ACHN (cell line): ENCODE data around the gene ATP7A.
"Not testable (repeated sequence)": the region's sequence is repeated elsewhere in the genome, so short reads cannot be mapped to it uniquely, and the experiment has no call there.

ENCODE experiments used
- DNase-seq: peaks from one replicate; pipeline ENCODE4 v3.0.0-alpha.2; 2015
- in situ Hi-C: cut with HindIII; loops from 2 replicates; pipeline ENCODE4 v1.10.0; 2017; ENCODE audit warnings: low sequenced_read_pairs, low pct_ligation_motif_present, low pct_unique_long_range_greater_than_20kb

Gene ATP7A

GRCh38 chrX:78081413-78081812 is 170.9 kb downstream of the ATP7A start:
- in situ Hi-C loops, DNase-seq: not testable (repeated sequence)

- DNase-seq, result peak; percentile 47
- in situ Hi-C loops, result no loop called here
Observed at GRCh38 chrX:78092296-78092695, 181.8 kb downstream of the ATP7A start.

GRCh38 chrX:78098108-78098507 is 187.6 kb downstream of the ATP7A start:
- DNase-seq, result no peak
- in situ Hi-C loops, result no loop called here
